ENCODE measurements around the gene CDK4.

DNA sequence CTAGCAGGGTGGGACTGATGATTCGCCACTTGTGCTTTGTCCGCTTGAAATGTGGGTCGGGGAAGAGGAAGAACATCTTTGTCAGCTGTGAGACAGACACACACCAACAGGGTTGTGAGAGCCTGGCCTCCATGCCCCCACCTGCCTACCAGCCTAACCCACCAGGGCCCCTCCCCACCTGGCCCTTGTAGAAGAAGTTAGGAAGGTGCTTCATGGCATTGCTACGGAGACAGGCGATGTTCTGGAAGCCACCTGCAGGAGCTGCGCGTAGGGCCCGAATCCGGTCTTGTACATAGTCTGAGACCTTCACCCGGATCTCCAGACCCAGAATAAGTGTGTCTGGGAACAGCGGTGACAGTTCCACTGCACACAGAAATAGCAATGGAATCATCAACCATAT lies 17.5 kb upstream of the CDK4 start:
- TF ChIP-seq CTCF (conservative IDR thresholded peaks at IDR 0.05; ENCODE audit: low read depth, low read length) (no peak), MAZ (IDR thresholded peaks at IDR 0.05; ENCODE audit: borderline replicate concordance, low read depth, low read length) (no peak), POLR2A (IDR thresholded peaks at IDR 0.05; ENCODE audit: low read depth, low read length) (no peak), RFX5 (IDR thresholded peaks at IDR 0.05; ENCODE audit: low read depth, low read length) (no peak), RCOR1 (IDR thresholded peaks at IDR 0.05; ENCODE audit: insufficient replicate concordance, low read length) (no peak), MXI1 (IDR thresholded peaks at IDR 0.05; ENCODE audit: borderline replicate concordance, low read depth, low read length) (no peak), CHD1 (IDR thresholded peaks at IDR 0.05; ENCODE audit: low read depth, low read length) (no peak), USF2 (IDR thresholded peaks at IDR 0.05; ENCODE audit: low read depth, low read length) (no peak), RAD21 (IDR thresholded peaks at IDR 0.05; ENCODE audit: low read length) (no peak), MAFK (IDR thresholded peaks at IDR 0.05; ENCODE audit: low read depth, low read length) (no peak), SMC3 (IDR thresholded peaks at IDR 0.05; ENCODE audit: low read depth, low read length) (no peak)

Measured in IMR-90 (cell line).